Measurements from ENCODE around the gene AKAP9. TPM values are rescaled to one million over a fixed set of nuclear protein-coding genes. Genes with fewer than 3 reads are reported as not detected.
"Not testable (repeated sequence)": the region's sequence is repeated elsewhere in the genome, so short reads cannot be mapped to it uniquely, and the experiment has no call there.

AKAP9 gene
- total RNA-seq, 1 donor = 22.1 TPM

DNA sequence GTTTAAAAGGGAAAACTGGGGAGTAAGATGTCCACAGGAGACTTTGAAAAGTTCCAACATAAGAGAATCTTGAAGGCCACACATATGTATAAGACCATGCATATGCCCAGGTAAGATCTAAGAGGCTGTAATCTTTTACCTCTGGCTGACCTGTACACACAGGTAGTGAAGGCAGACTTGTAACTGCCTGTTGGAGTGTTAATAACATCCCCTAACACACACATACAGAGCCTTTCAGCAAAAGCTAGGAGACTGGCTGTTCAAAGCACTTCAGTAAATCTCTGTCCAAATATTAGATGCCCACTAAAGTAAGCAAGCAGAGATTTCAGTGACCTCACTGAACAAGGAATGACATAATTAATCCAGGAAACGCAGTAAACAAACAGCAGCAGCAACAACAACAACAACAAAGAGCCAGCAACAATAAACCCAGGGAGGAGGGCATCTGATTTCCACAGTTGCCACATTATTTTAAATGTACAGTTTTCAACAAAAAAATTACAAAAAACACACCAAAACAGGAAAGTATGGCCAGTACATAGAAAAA is 178.6 kb downstream of the AKAP9 start:
- DNase-seq (ENCODE audit: low read depth in 2 of 3, low spot score in 2 of 3) = no peak

DNA sequence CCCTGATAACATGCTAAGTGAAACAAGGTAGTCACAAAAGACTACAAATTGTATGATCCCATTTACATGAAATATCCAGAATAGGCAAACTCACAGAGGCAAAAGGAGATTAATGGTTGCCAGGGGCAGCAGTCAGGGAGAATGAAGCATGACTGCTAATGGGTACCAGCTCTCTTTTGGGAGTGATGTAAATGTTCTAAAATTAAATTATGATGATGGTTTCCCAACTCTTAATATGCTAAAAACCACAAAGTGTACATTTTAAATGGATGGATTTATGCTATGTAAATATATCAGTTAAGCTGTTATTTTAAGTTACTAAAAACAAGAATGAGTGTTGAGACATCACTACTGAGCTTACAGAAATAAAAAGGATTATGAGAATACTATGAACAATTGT is 181.0 kb downstream of the AKAP9 start:
- DNase-seq (ENCODE audit: low read depth in 2 of 3, low spot score in 2 of 3) = no peak

DNA sequence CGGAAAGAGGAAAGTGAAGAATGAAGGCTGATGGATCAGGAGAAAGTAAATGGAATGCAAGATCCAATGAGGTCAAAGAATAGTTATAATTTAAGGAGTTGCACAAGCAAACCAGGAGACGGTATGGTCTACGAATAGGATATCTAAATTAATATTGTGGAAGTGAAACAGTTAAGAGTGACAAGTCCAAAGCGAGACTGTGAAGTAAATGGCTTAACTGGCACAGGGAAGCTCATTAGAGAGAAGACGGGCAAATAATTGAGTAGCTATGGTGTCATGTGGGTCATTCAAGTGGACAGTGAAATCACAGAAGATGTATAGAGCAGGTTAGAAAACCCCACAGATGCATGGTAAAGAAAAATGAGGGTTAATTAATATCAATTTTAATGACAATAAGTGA is 190.4 kb downstream of the AKAP9 start:
- no peak for DNase-seq (ENCODE audit: low read depth in 2 of 3, low spot score in 2 of 3)

DNA sequence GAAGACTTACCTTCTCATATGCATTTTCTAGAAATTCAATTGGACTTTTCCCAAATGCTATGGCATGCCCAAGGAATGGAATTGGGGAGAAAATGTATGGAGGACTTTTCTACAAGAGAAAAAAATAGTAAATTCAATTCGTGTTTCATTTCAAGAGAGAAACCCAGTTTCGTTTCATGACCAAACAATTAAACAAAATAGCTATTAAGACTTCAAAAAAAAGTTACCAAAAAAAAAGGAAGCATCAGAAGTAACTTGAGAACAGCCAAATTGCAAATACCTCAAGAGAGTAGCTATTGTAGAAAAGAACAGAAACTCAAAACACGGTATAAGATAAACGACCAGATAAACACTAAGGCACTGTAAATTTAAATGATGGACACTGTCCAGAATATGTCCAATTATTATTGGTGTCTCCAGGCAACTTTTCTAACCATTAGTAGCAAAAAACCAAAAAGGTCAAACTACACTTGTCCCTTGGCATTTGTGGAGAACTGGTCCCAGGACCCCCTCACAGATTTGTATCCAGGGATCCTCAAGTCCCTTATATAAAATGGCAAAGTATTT is 191.2 kb downstream of the AKAP9 start:
- DNase-seq (ENCODE audit: low read depth in 2 of 3, low spot score in 2 of 3) = no peak

DNA sequence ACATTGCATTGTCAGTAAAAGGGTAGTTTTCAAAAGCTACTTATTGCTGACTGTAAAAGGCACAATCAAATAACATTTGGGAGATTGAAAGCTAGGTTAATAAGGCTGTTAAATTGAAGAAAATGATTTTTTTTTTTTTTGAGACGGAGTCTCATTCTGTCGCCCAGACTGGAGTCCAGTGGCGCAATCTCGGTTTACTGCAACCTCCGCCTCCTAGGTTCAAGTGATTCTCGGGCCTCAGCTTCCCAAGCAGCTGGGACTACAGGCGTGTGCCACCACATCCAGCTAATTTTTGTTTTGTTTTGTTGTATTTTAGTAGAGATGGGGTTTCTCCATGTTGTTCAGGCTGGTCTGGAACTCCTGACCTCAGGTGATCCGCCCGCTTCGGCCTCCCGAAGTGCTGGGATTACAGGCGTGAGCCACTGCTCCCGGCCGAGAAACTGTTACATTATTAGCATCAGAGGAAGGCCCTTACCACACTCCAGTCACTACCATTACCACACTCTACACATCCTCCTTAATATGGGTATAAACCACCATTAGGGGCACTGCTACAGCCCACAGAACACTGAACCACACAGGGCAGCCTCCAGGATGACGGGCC is 192.6 kb downstream of the AKAP9 start:
- DNase-seq (ENCODE audit: low read depth in 2 of 3, low spot score in 2 of 3) = no peak

DNA sequence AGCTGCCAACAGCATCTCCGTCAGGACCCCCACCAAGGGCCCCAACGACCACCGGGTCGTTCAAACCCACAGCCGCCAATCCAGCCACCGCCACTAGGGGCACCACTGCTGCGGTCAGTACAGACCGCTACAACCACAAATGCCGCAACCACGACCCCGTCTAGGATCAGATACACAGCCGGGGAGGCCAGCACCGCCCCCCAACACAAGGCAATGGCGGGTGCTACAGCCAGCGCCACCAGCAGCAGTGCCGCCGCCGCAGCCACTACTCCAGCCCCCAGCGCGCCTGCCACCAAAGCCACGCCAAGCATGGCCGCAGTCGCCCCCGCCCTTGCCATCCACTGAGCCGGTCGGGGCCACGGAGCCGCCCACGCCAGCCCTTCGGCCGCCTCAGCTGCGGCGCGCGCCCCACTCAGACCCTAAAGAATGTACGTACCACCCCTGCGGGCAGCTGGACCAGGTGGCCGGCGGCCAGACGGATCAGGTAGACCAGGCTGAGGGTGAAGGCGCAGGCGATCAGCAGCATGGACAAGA is 193.1 kb downstream of the AKAP9 start:
- peak; percentile 41 to 81 (median 73) for DNase-seq (ENCODE audit: low read depth in 2 of 3, low spot score in 2 of 3)

DNA sequence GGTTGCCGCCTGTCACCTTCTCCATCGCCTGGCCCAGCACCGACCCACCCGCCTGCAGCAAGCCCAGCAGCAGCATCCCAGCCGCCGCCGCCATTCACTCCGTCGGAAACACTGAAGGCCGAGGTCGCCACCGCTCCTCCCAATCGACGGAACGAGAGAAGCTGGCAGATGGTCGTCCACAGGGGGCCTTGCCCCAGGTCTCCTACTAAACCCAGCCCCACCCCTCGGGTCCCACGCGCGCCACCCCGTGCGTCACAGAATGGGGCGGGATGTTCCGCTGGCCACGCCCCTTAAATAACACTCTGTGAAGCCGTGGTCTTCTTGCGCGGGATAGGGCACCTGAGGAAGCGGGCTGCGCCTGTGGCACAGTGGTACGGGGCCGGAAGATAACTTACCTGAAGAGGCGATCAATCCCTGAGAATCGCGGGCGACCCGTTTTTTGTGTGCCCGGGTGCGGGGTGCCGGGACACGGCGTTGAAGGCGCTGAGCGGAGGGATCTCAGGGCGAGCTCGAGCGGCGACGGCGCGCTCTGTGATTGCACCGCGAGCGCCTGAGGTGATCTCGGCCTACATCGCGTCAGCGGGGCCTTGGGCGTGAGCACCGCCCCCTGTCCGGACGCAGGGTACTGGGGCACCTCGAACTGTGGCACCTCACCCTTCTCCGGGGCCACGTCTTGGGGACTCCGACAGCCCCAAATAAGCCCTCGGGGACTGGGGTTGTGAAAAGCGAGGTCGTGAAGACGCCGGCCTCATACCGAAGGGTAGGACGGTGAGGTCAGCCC is 193.8 kb downstream of the AKAP9 start, which contains the start of gene CYP51A1:
CYP51A1 (minus strand) TSS at position 207 of the 781 bp plus-strand sequence; CDS start at position 94, 113 bp downstream.
- DNase-seq (ENCODE audit: low read depth in 2 of 3, low spot score in 2 of 3) = peak; percentile 87 to 97 (median 95)

DNA sequence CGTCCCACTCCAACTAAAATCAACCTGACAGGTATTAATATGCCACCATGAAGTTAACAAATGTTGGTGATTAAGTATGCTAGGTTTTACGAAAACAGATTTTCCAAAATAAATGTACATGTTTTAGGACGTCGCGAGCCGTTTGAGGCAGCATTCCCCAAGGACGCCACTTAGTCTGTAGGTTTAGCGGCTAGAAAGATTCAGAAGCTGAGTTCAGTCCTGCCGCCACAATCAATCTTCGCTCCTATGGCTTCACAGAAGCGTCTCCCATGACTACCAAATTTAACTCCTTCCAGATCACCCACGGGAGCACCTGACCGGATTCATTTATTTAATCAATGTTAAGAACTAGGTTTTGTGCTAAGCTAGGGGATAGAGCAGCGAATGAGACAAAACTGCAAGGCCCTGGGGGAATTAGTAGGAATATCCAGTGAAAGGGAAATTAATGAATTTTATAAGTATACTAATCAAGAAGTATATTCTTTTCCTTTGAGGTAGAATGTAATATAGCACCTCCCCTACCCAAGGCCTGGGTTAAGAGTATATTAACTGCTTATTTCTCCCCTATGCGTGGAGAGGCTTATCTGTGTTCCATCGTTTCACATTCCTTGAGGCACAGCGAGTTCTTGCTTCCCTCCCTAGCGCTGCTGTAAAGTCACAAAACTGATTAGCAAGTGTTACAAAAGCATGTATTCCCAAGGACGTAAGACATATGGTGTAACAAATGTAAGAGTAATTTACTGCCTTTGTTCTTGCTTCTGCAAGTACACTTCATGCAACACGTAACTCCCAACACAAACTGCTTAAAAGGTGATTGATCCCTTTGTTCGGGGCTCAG is 194.6 kb downstream of the AKAP9 start:
- peak in 1 of 3 donors; percentile 47 for DNase-seq (ENCODE audit: low read depth in 2 of 3, low spot score in 2 of 3)

DNA sequence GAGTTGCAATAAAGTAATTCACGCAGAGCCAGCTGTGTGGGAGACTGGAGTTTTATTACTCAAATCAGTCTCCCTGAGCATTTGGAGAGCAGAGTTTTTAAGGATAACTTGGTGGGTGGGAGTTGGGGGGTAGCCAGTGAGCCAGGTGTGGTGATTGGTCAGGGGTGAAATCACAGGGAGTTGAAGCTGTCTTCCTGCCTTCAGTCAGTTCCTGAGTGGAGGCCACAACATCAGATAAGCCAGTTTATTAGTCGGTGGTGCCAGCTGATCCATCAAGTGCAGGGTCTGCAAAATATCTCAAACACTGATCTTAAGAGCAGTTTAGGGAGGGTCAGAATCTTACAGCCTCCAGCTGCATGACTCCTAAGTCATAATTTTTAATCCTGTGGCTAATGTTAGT is 196.9 kb downstream of the AKAP9 start:
- DNase-seq (ENCODE audit: low read depth in 2 of 3, low spot score in 2 of 3) = no peak

DNA sequence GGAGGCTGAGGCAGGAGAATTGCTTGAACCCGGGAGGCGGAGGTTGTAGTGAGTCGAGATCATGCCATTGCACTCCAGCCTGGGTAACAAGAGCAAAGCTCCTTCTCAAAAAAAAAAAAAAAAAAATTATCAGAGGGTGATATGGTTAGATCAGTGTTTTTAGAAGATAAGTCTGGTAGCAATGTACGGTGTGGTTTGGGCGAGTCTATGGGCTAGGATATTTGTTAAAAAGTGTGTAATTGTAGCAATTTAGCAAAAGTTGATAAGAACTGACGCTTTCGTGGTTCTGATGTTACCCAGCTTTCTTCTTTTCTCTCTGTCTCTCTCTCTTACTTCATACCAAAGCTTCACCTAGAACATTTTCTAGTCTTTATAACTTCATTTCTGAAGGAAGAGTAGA is 200.5 kb downstream of the AKAP9 start:
- DNase-seq (ENCODE audit: low read depth in 2 of 3, low spot score in 2 of 3) = no peak

DNA sequence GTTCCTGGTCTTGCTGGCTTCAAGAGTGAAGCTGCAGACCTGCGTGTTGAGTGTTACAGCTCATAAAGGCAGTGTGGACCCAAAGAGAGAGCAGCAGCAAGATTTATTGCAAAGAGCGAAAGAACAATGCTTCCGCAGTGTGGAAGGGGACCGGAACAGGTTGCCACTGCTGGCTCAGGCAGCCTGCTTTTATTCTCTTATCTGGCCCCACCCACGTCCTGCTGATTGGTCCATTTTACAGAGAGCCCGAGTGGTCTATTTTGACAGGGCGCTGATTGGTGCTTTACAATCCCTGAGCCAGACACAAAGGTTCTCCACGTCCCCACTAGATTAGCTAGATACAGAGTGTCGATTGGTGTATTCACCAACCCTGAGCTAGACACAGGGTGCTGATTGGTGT is 202.1 kb downstream of the AKAP9 start:
- not testable (repeated sequence) for DNase-seq (ENCODE audit: low read depth in 2 of 3, low spot score in 2 of 3)

DNA sequence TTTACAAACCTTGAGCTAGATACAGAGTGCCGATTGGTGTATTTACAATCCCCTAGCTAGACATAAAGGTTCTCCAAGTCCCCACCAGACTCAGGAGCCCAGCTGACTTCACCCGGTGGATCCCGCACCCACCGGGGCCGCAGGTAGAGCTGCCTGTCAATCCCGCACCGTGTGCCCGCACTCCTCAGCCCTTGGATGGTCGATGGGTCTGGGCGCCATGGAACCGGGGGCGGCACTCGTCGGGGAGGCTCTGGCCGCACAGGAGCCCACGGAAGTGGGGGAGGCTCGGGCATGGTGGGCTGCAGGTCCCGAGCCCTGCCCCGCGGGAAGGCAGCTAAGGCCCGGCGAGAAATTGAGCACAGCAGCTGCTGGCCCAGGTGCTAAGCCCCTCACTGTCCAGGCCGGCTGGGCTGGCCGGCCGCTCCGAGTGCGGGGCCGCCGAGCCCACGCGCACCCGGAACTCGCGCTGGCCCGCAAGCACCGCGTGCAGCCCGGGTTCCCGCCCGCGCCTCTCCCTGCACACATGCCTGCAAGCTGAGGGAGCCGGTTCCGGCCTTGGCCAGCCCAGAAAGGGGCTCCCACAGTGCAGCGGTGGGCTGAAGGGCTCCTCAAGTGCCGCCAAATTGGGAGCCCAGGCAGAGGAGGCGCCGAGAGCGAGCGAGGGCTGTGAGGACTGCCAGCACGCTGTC is 202.7 kb downstream of the AKAP9 start:
- DNase-seq (ENCODE audit: low read depth in 2 of 3, low spot score in 2 of 3) = not testable (repeated sequence)

DNA sequence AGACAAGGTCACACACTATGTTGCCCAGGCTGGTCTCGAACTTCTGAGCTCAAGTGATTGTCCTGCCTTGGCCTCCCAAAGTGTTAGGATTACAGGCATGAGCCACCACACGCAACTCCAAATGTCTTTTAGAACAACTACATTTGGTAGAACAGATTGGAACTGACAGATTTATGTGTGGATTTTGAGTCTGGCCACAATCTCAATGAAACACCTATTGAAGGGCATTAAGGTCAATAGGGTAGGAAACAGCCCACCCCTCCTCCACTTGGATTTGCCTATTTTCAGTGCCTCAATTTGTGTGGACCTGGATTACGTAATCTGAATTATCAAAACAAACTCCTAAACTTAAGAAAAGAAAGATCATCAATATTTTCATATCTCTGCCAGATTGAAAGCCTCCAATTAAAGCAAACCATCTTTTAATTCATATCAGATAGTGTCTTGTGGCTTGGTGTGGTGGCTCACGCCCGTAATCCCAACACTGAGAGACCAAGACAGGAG is 209.1 kb downstream of the AKAP9 start:
- no peak for DNase-seq (ENCODE audit: low read depth in 2 of 3, low spot score in 2 of 3)

DNA sequence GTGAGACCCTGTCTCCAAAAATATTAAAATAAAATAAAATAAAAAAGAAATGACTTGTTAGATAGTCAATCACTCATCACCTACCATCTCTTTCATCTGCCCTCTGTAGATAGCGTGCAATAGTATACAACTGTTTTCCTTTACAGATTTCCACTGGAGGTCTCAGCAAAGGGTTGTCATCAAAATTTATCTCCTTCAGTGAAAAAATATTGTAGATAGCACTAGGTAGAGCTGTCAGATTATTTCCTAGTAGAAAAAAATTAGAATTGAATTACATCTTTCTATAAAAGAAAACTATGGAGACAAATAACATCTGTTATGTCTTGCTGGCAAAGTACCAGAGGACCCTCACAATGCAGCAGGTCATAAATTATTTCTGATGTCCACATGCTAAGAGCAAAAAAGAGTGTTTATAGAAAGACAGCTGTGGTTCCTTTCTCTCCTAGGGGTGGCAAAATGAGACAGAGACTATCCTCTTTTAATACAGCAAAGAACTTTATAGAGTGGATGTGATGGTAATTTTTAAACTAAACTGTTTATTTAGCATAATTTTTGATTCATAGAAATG is 209.9 kb downstream of the AKAP9 start:
- peak in 1 of 3 donors; percentile 1 for DNase-seq (ENCODE audit: low read depth in 2 of 3, low spot score in 2 of 3)

DNA sequence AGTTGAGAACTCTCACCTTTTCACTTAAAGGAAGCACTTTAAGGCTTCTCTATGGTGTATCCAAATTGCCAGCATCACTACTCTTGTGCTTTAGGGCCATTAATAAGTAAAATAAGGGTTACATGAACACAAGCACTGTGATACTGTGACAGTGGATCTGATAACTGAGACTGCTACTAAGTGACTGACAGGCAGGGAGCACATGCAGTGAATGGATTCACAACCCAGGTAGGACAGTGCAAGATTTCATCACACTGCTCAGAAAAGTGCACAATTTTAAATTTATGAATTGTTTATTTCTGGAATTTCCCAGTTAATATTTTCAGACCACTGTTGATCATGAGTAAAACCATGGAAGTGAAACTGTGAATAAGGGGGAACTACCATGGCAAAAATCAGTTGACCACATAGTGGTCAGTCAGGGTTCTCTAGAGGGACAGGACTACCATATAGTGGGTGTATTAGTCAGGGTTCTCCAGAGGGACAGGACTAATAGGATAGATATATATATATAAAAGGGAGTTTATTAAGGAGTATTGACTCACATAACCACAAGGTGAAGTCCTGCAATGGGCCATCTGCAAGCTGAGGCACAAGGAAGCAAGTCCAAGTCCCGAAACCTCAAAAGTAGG is 214.6 kb downstream of the AKAP9 start:
- DNase-seq (ENCODE audit: low read depth in 2 of 3, low spot score in 2 of 3) = no peak

DNA sequence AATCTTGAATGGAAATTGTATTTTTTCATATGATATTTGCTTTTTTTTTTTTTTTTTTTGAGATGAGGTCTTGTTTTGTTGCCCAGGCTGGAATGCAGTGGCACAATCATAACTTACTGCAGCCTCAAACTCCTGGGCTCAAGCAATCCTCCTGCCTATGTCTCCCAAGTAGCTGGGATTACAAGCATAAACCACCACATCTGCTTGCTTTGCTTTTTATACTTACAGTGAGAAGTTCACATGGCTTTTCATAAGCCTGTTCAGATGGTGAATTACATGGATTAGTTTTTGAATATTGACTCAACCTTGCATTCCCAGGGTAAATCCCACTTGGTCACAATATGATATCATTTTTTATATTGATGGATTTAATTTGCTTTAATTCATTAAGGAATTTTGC is 216.3 kb downstream of the AKAP9 start:
- DNase-seq (ENCODE audit: low read depth in 2 of 3, low spot score in 2 of 3) = no peak

DNA sequence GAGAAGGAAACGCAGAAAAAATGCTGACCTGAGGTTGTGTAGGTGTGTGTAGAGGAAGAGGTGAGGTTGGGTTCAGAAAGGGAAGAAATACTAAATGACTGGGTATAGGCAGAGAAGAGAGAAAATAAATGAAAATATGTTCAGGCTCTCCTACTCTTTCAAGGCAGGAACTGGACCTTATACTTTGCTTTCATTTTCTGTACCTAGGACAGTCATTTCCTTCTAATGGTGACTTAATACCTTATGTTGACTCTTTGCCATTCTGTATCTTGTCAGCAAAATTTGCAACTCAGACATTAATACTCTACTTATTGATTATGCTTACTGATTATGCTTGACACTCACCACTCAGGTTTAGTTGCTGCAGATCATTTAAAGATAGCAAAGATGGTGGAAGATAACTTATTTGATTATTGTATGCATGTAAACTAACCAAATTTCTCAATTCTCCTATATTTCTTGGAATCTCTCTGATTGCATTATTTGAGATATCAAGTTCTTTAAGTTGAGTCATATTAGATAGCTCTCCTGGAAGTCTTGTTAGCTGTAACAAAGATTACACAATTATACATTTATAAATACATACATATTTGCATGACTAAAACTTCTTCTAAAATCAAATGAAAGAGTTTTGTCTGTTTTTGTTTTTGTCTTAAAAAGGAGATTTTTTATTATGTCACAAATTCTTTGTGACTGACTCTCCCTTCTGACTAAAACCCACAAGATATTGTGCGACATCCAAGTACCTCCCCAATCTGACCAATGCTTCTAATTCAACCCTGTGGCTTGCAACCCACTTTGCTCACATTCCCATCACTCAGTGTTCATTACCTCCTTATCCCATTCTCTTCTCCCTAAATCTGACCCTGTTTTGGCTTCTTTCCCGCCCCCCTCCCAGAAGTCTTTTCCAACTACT is 218.3 kb downstream of the AKAP9 start:
- no peak for DNase-seq (ENCODE audit: low read depth in 2 of 3, low spot score in 2 of 3)
